Activated B cell treated with CpG ODN at 0.5 μM for 24 hours (primary cell): ENCODE measurements around the gene TMEM9. TPM values are rescaled to one million over a fixed set of nuclear protein-coding genes. Genes with fewer than 3 reads are reported as not detected.

ENCODE experiments used
- ATAC-seq: fragments of 200-7000 bp; cut with Tn5 transposase; one replicate; pipeline ENCODE4 v1.10.0; 2021; ENCODE audit warnings: low read depth, mild to moderate bottlenecking, moderate library complexity
- CTCF ChIA-PET: fragments of 350-600 bp; sonication (Branson Sonifier 250); formaldehyde crosslinking; loops from one replicate; lab custom pipeline; 2021; ENCODE audit warnings: antibody characterized with exemption; lab: Charles Lee
- POLR2A ChIA-PET: fragments of 350-600 bp; sonication (Branson Sonifier 250); formaldehyde crosslinking; loops from one replicate; lab custom pipeline; 2021; ENCODE audit warnings: antibody characterized with exemption; lab: Charles Lee
- DNase-seq: peaks from one replicate; pipeline ENCODE4 v3.0.0; 2022
- H3K27ac Mint-ChIP-seq: one replicate; pipeline ENCODE4 v1.8.0; 2020; ENCODE audit warnings: mixed read lengths
- H3K27me3 Mint-ChIP-seq: one replicate; pipeline ENCODE4 v1.8.0; 2021; ENCODE audit warnings: mixed read lengths
- H3K36me3 Mint-ChIP-seq: one replicate; pipeline ENCODE4 v1.8.0; 2021; ENCODE audit warnings: low read depth, mixed read lengths
- H3K4me1 Mint-ChIP-seq: one replicate; pipeline ENCODE4 v1.8.0; 2021; ENCODE audit warnings: mixed read lengths
- H3K4me3 Mint-ChIP-seq: one replicate; pipeline ENCODE4 v1.8.0; 2020; ENCODE audit warnings: mild to moderate bottlenecking, mixed read lengths
- H3K9me3 Mint-ChIP-seq: one replicate; pipeline ENCODE4 v1.8.0; 2020; ENCODE audit warnings: mixed read lengths
- intact Hi-C: fragments of 100-400 bp; cut with micrococcal nuclease; formaldehyde crosslinking; loops from one replicate; pipeline ENCODE4 v1.15.1; 2024
- total RNA-seq: library from RNA; stranded (reverse); gene quantifications from 2 replicates; pipeline ENCODE4 v1.2.3, GENCODE V29; 2022
- TF ChIP-seq, protein P1 (sequence below): fragments of 200-600 bp; IDR thresholded peaks from one replicate; pipeline ENCODE4 v1.8.0; 2022; ENCODE audit warnings: antibody characterized with exemption, mild to moderate bottlenecking

TMEM9 gene
- total RNA-seq, 1 donor from 2014 or later, result 19.0 TPM

DNA sequence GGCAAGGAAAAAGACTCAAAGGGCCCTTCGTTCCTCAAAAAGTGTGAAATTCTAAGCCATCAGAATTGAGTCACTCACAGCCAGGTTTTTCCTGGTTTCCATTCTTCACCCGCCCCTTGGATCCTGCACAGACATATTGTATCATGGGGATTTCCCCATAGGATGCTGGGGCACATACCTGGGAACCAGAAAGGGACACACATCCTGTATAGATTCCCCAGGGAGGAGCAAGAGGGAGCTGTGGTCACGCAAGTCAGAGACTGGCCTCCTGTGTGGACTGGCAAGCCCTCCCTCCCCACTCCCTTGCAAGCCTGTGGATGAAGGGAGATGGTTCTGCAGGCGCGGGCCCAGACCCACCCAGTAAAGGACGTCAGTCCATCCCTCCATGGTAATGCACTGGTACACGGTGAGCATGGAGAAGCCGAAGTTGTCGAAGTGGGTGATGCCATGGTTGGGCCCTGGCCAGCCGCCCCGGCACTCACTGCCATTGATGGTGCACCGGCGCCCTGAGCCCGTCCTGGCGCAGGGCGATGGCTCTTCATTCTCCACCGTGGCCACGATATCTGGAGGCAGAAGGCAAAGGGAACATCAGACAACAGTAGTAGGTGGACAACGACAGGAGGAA is 65.3 kb downstream of the TMEM9 start:
- TF ChIP-seq, protein P1, sequence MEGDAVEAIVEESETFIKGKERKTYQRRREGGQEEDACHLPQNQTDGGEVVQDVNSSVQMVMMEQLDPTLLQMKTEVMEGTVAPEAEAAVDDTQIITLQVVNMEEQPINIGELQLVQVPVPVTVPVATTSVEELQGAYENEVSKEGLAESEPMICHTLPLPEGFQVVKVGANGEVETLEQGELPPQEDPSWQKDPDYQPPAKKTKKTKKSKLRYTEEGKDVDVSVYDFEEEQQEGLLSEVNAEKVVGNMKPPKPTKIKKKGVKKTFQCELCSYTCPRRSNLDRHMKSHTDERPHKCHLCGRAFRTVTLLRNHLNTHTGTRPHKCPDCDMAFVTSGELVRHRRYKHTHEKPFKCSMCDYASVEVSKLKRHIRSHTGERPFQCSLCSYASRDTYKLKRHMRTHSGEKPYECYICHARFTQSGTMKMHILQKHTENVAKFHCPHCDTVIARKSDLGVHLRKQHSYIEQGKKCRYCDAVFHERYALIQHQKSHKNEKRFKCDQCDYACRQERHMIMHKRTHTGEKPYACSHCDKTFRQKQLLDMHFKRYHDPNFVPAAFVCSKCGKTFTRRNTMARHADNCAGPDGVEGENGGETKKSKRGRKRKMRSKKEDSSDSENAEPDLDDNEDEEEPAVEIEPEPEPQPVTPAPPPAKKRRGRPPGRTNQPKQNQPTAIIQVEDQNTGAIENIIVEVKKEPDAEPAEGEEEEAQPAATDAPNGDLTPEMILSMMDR, result no peak
- no peak for DNase-seq
- intact Hi-C loops, result loop anchor here (10.0 kb wide), 1 partner anchor 136 kb away; no protein-coding TSS in a partner anchor
- no peak overlapping the region for H3K27ac Mint-ChIP-seq
- H3K27me3 Mint-ChIP-seq, result peaks cover 11% of the 10 kb centered on the region
- no peaks in the 10 kb centered on the region for H3K4me1 Mint-ChIP-seq
- CTCF ChIA-PET, result no interaction called here
- H3K9me3 Mint-ChIP-seq, result no peaks in the 10 kb centered on the region
- POLR2A ChIA-PET, result no interaction called here
- no peaks in the 10 kb centered on the region for H3K36me3 Mint-ChIP-seq
- H3K4me3 Mint-ChIP-seq, result no peak overlapping the region
- ATAC-seq, result no peak

DNA sequence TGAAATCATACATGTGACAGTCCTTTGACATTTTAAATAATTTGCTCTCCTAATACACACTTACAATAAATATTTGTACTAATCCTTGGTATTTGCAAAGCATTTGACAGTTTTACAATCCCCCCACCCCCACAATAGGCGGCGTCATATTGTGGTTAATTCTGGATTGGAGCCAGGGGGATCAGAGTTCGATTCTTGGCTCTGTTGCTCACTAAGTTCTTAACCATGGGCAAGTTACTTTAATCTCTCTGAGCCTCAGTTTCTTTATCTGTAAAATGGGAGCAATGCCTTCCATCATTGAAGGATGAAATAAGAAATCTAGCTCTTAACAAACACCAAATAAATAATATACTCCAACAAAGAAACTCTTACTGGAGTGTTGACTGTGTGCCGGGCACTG is 65.9 kb downstream of the TMEM9 start:
- intact Hi-C loops, result loop anchor here (10.0 kb wide), 1 partner anchor 136 kb away; no protein-coding TSS in a partner anchor
- Mint-ChIP-seq H3K9me3 (no peaks in the 10 kb centered on the region), H3K36me3 (no peaks in the 10 kb centered on the region), H3K4me3 (no peak overlapping the region), H3K4me1 (no peaks in the 10 kb centered on the region), H3K27ac (no peak overlapping the region), H3K27me3 (peaks cover 11% of the 10 kb centered on the region)
- ChIA-PET POLR2A (no interaction called here), CTCF (no interaction called here)
- TF ChIP-seq, protein P1, result no peak
- DNase-seq (no peak), ATAC-seq (no peak)

DNA sequence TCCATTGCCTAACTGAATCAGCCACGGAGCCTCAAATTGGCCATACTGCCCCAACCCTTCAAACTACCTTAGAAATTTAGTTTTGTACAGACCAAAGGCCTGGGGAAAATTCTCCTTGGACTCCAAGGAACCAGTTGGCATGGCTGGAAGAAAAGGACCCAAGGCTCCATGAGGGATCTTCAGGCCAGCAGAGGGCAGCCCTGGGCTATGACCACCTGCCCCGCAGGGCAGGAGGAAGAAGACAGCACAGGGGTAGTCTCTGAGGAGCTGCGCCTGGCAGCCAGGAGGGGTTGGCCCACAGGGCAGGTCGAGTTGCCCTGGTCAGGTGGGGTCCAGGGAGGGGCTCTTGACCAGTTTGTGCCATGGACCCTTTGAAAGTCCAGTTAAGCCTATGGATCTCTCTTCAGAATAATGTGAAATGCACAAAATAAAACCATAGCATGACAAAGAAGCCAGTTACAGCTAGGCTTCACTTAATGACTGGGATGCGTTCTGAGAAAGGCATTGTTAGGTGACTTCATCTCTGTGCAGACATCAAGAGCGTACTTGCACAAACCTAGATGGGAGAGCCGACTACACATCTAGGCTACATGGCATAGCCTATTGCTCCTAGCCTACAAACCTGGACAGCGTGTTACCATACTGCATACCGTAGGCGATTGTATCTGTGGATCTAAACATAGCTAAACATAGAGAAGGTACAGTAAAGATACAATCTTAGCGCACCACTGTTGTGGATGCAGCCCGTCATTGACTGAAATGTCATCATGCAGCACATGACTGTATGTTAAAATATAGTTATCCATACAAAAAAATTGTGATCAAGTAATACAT is 68.2 kb downstream of the TMEM9 start:
- ChIA-PET CTCF (interaction anchor here (0.9 kb wide), 1 partner anchor 13 kb away, joined by 4 read pairs; no protein-coding TSS in a partner anchor), POLR2A (no interaction called here)
- peak; percentile 40 for ATAC-seq
- no peak overlapping the region for H3K4me3 Mint-ChIP-seq
- no peaks in the 10 kb centered on the region for H3K4me1 Mint-ChIP-seq
- H3K9me3 Mint-ChIP-seq, result no peaks in the 10 kb centered on the region
- intact Hi-C loops, result loop anchor here (1.0 to 10.0 kb wide), 2 partner anchors 28 to 139 kb away; no protein-coding TSS in a partner anchor
- no peak overlapping the region for H3K27ac Mint-ChIP-seq
- no peak for DNase-seq
- TF ChIP-seq, protein P1, result no peak
- H3K36me3 Mint-ChIP-seq, result no peaks in the 10 kb centered on the region
- peaks cover 11% of the 10 kb centered on the region for H3K27me3 Mint-ChIP-seq

Other genes starting within 250 kb of the TMEM9 start
- 28.1 and 31.8 TPM in 2 replicates for gene KIF21B, start 130.8 kb downstream of the TMEM9 start, total RNA-seq
- not detected in 2 replicates for gene CACNA1S, start 42.0 kb downstream of the TMEM9 start, total RNA-seq
- gene ASCL5, start 27.3 kb downstream of the TMEM9 start, total RNA-seq, result not detected in 2 replicates
- not detected in 2 replicates for gene IGFN1, start 36.4 kb upstream of the TMEM9 start, total RNA-seq
- gene PKP1, start 129.0 kb upstream of the TMEM9 start, total RNA-seq, result not detected in 2 replicates
- not detected in 2 replicates for gene TNNT2, start 223.2 kb upstream of the TMEM9 start, total RNA-seq
- gene LAD1, start 244.8 kb upstream of the TMEM9 start, total RNA-seq, result 0.10 TPM in 1 of 2 replicates, not detected in the other